Sigmoid colon (tissue), 4 donors: ENCODE data around the gene ATP2B1.

Experiments
- CTCF ChIP-seq, 4 experiments: fragments of 450-650 bp in 3 of 4; fragments of 200-600 bp in 1 of 4; IDR thresholded peaks; one replicate each; pipeline ENCODE4 v1.5.1; 2016 to 2019; ENCODE audit warnings: antibody characterized with exemption in 4 of 4, mild to moderate bottlenecking in 3 of 4, moderate library complexity in 2 of 4
- EP300 ChIP-seq, 4 donors: sonication (generic); formaldehyde crosslinking; IDR thresholded peaks; one replicate each; pipeline ENCODE4 v1.6.1; 2017; ENCODE audit warnings: antibody characterized with exemption in 4 of 4
- POLR2A ChIP-seq, 2 donors: fragments of 450-650 bp; IDR thresholded peaks; one replicate each; pipeline ENCODE4 v1.6.1; 2016; ENCODE audit warnings: antibody characterized with exemption in 2 of 2, mild to moderate bottlenecking in 2 of 2, moderate library complexity in 2 of 2
- POLR2AphosphoS5 ChIP-seq, 4 donors: sonication (generic); formaldehyde crosslinking; IDR thresholded peaks; one replicate each; pipeline ENCODE4 v1.6.1; 2017; ENCODE audit warnings: antibody characterized with exemption in 4 of 4

GRCh38 chr12:89655841-89656240 lies 52.8 kb downstream of the ATP2B1 start:
- TF ChIP-seq CTCF (IDR thresholded peaks at IDR 0.05) (no peak), POLR2A (IDR thresholded peaks at IDR 0.05) (no peak), EP300 (IDR thresholded peaks at IDR 0.05) (no peak), POLR2AphosphoS5 (IDR thresholded peaks at IDR 0.05) (no peak)
